HG02938 (cell line): Measurements from ENCODE around the gene CBX4.
"Not testable (repeated sequence)": the region's sequence is repeated elsewhere in the genome, so short reads cannot be mapped to it uniquely, and the experiment has no call there.

ENCODE experiments used
- ATAC-seq: cut with Tn5 transposase; IDR thresholded peaks from one replicate; pipeline ENCODE4 v1.9.1; 2021; ENCODE audit warnings: mild to moderate bottlenecking, moderate library complexity; ENCODE audit not compliant: unreplicated experiment

CBX4 gene

GRCh38 chr17:79861413-79862216 is 22.4 kb upstream of the CBX4 start:
- no peak for ATAC-seq

- no peak for ATAC-seq
Observed at GRCh38 chr17:79859676-79860615, 20.7 kb upstream of the CBX4 start.

GRCh38 chr17:79857095-79857494 is 17.9 kb upstream of the CBX4 start:
- ATAC-seq = no peak

- ATAC-seq = no peak
Observed at GRCh38 chr17:79855331-79856124, 16.3 kb upstream of the CBX4 start.

- ATAC-seq = no peak
Observed at GRCh38 chr17:79854080-79855060, 15.1 kb upstream of the CBX4 start.

GRCh38 chr17:79853168-79853567 is 13.9 kb upstream of the CBX4 start:
- not testable (repeated sequence) for ATAC-seq

- no peak for ATAC-seq
Observed at GRCh38 chr17:79852748-79853147, 13.5 kb upstream of the CBX4 start.

GRCh38 chr17:79851461-79851817 is 12.2 kb upstream of the CBX4 start:
- no peak for ATAC-seq

GRCh38 chr17:79850571-79851460 is 11.6 kb upstream of the CBX4 start:
- ATAC-seq = no peak

- no peak for ATAC-seq
Observed at GRCh38 chr17:79849953-79850352, 10.7 kb upstream of the CBX4 start.

- no peak for ATAC-seq
Observed at GRCh38 chr17:79848370-79848766, 9.1 kb upstream of the CBX4 start.

GRCh38 chr17:79847698-79848369 is 8.6 kb upstream of the CBX4 start:
- no peak for ATAC-seq

GRCh38 chr17:79845601-79845949 is 6.3 kb upstream of the CBX4 start:
- no peak for ATAC-seq

GRCh38 chr17:79844869-79845600 is 5.8 kb upstream of the CBX4 start:
- ATAC-seq = no peak

- no peak for ATAC-seq
Observed at GRCh38 chr17:79843816-79844800, 4.9 kb upstream of the CBX4 start.

- no peak for ATAC-seq
Observed at GRCh38 chr17:79843474-79843815, 4.2 kb upstream of the CBX4 start.
